OCI-LY3 (cell line): ENCODE data around the gene ADIRF.

ENCODE experiments used
- H2AFZ ChIP-seq: fragments of 200-600, 300-600 bp; shearing (Covaris generic); 2 replicates; pipeline ENCODE4 v1.6.0; 2014; ENCODE audit warnings: antibody characterized with exemption, low read depth, low read length
- H3K27ac ChIP-seq: fragments of 200-600, 300-600 bp; sonication (generic); 2 replicates; pipeline ENCODE4 v1.5.1; 2014; ENCODE audit warnings: mild to moderate bottlenecking, low read length, moderate library complexity, mixed read lengths
- H3K27me3 ChIP-seq: fragments of 200-600, 300-600 bp; sonication (generic); 2 replicates; pipeline ENCODE4 v1.6.1; 2014; ENCODE audit warnings: low read depth, low read length, mixed read lengths
- H3K36me3 ChIP-seq: fragments of 200-600, 300-600 bp; sonication (generic); replicated peaks from 2 replicates; pipeline ENCODE3; 2014; ENCODE audit warnings: low read depth, low read length, mixed read lengths
- H3K4me1 ChIP-seq: fragments of 300-600, 200-600 bp; sonication (generic); 2 replicates; pipeline ENCODE4 v1.6.1; 2014; ENCODE audit warnings: low read length, mixed read lengths
- H3K4me2 ChIP-seq: fragments of 200-600, 300-600 bp; sonication (generic); 2 replicates; pipeline ENCODE4 v1.6.1; 2014; ENCODE audit warnings: low read length, mixed read lengths
- H3K4me3 ChIP-seq: fragments of 300-600, 200-600 bp; sonication (generic); 2 replicates; pipeline ENCODE4 v1.5.1; 2014; ENCODE audit warnings: antibody characterized with exemption, mild to moderate bottlenecking, low read length, moderate library complexity
- H3K79me2 ChIP-seq: fragments of 300-600, 200-600 bp; shearing (Covaris generic); 2 replicates; pipeline ENCODE4 v1.6.1; 2014; ENCODE audit warnings: mild to moderate bottlenecking, low read length, mixed read lengths
- H3K9ac ChIP-seq: fragments of 300-600, 200-600 bp; shearing (Covaris generic); 2 replicates; pipeline ENCODE4 v1.6.0; 2014; ENCODE audit warnings: mild to moderate bottlenecking, low read length, moderate library complexity
- H3K9me3 ChIP-seq: fragments of 200-600, 300-600 bp; shearing (Covaris generic); 2 replicates; pipeline ENCODE4 v1.6.1; 2014; ENCODE audit warnings: low read length, mixed read lengths; ENCODE audit not compliant: insufficient read depth
- H4K20me1 ChIP-seq: fragments of 200-600, 300-600 bp; sonication (generic); 2 replicates; pipeline ENCODE4 v1.6.1; 2016; ENCODE audit warnings: low read length, mixed read lengths; ENCODE audit not compliant: insufficient read depth
- CTCF ChIP-seq: fragments of 200-600, 300-600 bp; sonication (generic); IDR thresholded peaks from 2 replicates; pipeline ENCODE4 v1.5.1; 2014; ENCODE audit warnings: antibody characterized with exemption, low read length, low read depth
- EZH2phosphoT487 ChIP-seq: fragments of 200-600 bp; shearing (Covaris generic); IDR thresholded peaks from 2 replicates; pipeline ENCODE4 v1.6.1; 2018; ENCODE audit warnings: antibody characterized with exemption, mixed run types, low read depth

The ADIRF gene

GRCh38 chr10:86940677-86941076 is 27.6 kb upstream of the ADIRF start:
- Histone ChIP-seq H3K4me2 (no peak overlapping the region), H3K36me3 (no peaks in the 10 kb centered on the region), H3K9me3 (no peaks in the 10 kb centered on the region), H3K4me3 (no peak overlapping the region), H4K20me1 (no peaks in the 10 kb centered on the region), H2AFZ (no peak overlapping the region), H3K27me3 (no peaks in the 10 kb centered on the region), H3K9ac (no peak overlapping the region), H3K27ac (no peak overlapping the region), H3K79me2 (no peaks in the 10 kb centered on the region), H3K4me1 (peaks cover 7% of the 10 kb centered on the region)
- TF ChIP-seq CTCF (no peak), EZH2phosphoT487 (no peak)

GRCh38 chr10:86941426-86941825 is 26.9 kb upstream of the ADIRF start:
- no peaks in the 10 kb centered on the region for H3K36me3 ChIP-seq
- no peak overlapping the region for H2AFZ ChIP-seq
- no peaks in the 10 kb centered on the region for H3K27me3 ChIP-seq

GRCh38 chr10:86941991-86942421 is 26.3 kb upstream of the ADIRF start:
- Histone ChIP-seq H4K20me1 (no peaks in the 10 kb centered on the region), H3K9ac (no peak overlapping the region), H3K4me3 (no peak overlapping the region), H3K4me1 (peaks cover 16% of the 10 kb centered on the region), H3K79me2 (no peaks in the 10 kb centered on the region), H2AFZ (no peak overlapping the region), H3K27ac (no peak overlapping the region), H3K4me2 (no peak overlapping the region), H3K36me3 (no peaks in the 10 kb centered on the region), H3K9me3 (no peaks in the 10 kb centered on the region), H3K27me3 (no peaks in the 10 kb centered on the region)
- TF ChIP-seq CTCF: no peak
- no peak for TF ChIP-seq EZH2phosphoT487

More at GRCh38 chr10:86941426-86941825, 26.9 kb upstream of the ADIRF start:
- Histone ChIP-seq H4K20me1 (no peaks in the 10 kb centered on the region), H3K9ac (no peak overlapping the region), H3K79me2 (no peaks in the 10 kb centered on the region), H3K4me2 (no peak overlapping the region), H3K27ac (no peak overlapping the region), H3K9me3 (no peaks in the 10 kb centered on the region), H3K4me3 (no peak overlapping the region), H3K4me1 (peaks cover 15% of the 10 kb centered on the region)
- TF ChIP-seq CTCF: no peak
- TF ChIP-seq EZH2phosphoT487: no peak

GRCh38 chr10:86942441-86943315 is 25.6 kb upstream of the ADIRF start:
- Histone ChIP-seq H3K4me1 (peaks cover 16% of the 10 kb centered on the region), H3K36me3 (no peaks in the 10 kb centered on the region)
- TF ChIP-seq EZH2phosphoT487 (no peak), CTCF (no peak)

More at GRCh38 chr10:86942441-86943315, 25.6 kb upstream of the ADIRF start:
- no peak overlapping the region for H3K27ac ChIP-seq
- H3K9me3 ChIP-seq: no peaks in the 10 kb centered on the region
- H4K20me1 ChIP-seq: no peaks in the 10 kb centered on the region
- H3K9ac ChIP-seq: no peak overlapping the region
- H3K79me2 ChIP-seq: no peaks in the 10 kb centered on the region
- no peaks in the 10 kb centered on the region for H3K27me3 ChIP-seq
- no peak overlapping the region for H3K4me2 ChIP-seq
- H2AFZ ChIP-seq: no peak overlapping the region
- no peak overlapping the region for H3K4me3 ChIP-seq
